Activated CD4-positive, alpha-beta T cell treated with anti-CD3 and anti-CD28 coated beads, Interleukin-2, amount 50 U/mL, for 1 hour (primary cell): ENCODE data around the gene GLT1D1.
"Not testable (repeated sequence)": the region's sequence is repeated elsewhere in the genome, so short reads cannot be mapped to it uniquely, and the experiment has no call there.

ENCODE experiments used
- DNase-seq: peaks from one replicate; pipeline ENCODE4 v3.0.0-alpha.2; 2020

GLT1D1 gene

GRCh38 chr12:128852885-128853599, at the start of gene GLT1D1:
Gene GLT1D1 (plus strand): TSS chr12:128853478. CDS start chr12:128853582, 104 bp downstream.
- DNase-seq = no peak

DNA sequence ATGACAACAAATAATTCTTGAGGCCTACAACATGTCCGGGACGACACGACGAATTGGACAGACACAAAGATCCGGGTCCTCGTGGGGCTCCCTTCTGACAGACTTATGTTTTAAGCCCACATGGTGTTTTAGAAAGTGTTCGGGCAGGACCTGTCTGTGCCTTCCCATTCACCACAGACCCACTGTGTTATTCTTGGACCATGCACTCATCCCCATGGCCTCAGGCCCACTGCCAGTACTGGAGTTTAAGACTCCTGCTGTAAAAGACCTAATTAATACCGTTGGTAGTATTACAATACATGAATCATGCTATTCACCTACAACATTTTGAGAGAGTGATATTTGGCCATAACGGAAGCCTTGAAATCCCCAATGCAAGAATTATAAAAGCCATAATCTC, 49.5 kb upstream of the GLT1D1 start:
- no peak for DNase-seq

DNA sequence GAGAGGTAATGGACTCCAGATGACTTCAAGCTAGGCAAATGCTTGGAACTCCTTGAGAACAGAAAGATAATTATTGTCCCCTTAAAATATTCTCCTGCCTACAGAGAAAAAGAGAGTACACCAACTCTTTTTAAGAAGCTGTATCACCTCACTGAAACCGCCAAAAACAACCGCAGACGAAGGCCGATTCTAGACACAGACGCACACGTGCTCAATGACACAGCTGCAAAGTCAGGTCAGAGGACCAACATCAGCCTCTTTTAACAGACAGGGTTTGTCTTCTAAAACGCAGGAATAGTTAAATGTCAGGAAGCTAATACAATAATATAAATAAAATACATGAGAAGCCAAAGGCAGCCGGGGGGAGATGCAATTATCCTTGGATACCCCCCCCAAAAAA, 48.5 kb upstream of the GLT1D1 start:
- no peak for DNase-seq

DNA sequence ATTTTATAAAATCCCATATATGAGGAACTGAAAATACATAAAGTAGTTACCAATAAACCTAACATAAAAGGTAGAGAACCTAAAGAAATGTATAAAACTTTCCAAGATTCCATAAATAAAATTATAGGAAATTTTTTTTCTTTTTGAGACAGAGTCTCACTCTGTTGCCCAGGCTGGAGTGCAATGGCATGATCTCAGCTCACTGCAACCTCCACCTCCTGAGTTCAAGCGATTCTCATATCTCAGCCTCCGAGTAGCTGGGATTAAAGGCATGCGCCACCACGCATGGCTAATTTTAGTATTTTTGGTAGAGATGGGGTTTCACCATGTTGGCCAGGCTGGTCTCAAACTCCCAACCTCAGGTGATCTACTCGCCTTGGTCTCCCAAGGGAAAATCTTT, 47.9 kb upstream of the GLT1D1 start:
- not testable (repeated sequence) for DNase-seq

DNA sequence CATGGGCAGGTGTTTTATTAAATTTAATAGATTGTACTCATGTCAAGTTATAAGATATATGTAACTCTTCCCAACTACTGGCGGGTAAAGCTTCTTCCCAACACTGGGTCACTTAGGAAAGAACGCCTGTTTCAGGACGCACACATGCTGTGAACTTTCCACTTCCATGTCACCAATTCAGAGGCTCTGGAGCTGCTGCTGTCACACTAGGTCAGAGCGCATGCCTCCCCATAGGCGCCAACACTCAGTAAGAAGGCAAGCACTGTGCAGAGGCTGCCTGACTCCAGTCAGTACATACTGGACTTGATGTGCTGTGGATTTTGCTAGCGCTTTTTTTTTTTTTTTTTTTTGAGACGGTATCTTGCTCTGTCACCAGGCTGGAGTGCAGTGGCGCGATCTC, 46.7 kb upstream of the GLT1D1 start:
- DNase-seq = no peak

DNA sequence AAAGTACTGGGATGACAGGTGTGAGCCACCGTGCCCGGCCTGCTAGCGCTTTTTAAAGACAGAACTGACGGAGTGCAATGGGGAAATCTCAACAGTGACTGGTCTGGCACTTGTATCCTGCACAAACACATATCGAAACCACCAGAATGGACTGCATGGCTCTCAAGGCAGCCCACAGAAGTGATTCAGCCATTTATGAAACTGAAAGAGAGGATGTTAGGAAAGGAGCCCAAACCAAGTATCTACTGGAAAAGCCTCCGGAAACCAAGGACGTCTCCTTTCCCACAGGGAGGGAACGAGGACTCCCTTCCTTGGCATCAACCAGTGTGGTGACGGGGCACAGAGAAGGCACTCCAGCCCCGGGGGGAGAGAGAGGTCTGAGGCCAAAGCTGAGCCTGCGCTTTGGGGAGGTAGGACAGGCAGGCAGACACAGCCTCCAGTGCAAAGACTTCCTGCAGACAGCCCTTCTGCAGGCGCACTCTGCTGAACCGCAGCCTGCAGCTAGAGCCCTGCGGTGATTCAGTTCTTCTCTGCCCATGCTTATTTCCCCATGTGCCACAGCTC, 46.0 kb upstream of the GLT1D1 start:
- no peak for DNase-seq

- no peak for DNase-seq
Measured at GRCh38 chr12:128808651-128809050, 44.6 kb upstream of the GLT1D1 start.

DNA sequence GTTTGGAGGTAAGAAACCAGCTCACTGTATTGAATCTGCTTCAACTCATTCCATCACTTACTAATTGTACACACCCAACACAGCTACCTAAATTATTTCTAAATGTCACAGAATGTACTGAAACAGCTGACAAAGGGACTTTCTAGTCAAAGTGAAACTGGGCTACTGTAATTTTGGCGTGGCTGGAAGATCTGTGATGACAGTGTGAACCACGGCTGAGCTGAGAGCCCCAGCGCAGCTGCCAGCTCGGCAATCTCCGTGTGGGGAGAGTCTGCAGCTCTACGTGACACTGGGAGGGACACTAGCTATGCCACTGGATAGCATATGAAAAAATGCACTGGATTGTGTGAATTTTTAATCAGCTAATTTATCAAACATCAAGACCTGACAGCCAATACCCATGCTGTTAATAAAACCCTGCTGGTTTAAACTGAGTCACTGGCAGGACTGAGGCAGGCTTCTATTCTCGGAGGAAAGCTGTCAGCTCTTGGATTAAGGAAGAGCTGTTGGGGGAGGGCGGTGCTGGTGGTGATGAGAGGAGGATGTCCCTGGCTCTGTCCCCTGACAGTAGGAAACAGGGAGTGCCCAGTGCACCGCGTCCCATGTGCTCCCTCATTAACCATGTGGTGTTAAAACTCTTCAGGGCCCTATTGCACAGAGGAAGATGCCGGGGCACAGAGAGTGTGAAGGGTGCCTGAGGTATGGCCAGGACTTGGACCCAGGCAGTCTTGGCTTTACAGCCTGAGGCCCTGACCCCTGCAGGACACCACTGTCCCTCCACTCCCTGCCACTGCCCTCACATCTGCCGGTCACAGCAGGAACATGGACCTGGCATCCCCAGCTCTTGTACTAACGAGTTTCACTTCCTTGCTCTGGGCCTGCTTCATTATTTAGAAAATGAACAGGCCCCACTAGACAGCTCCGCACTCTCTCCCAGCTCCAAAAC, 42.8 kb upstream of the GLT1D1 start:
- DNase-seq = no peak

- DNase-seq = no peak
Measured at GRCh38 chr12:128811806-128812205, 41.5 kb upstream of the GLT1D1 start.

- DNase-seq = no peak
Measured at GRCh38 chr12:128813392-128813791, 39.9 kb upstream of the GLT1D1 start.

DNA sequence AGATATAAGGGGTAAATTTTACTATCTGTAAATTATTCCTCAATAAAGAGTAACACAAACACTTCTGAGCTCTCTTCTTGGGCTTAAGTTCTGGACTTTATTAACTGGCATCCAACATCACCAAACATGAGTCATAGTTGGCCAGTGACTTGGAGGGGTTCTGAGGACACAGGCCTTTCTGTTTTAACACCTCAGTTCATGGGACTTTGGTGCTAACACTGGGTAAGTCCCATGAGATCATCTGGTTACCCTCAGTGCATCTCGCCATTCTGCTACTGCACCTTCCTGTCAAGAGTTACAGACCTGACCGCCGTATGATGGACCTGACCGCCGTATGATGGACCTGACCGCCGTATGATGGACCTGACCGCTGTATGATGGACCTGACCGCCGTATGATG, 39.4 kb upstream of the GLT1D1 start:
- no peak for DNase-seq

DNA sequence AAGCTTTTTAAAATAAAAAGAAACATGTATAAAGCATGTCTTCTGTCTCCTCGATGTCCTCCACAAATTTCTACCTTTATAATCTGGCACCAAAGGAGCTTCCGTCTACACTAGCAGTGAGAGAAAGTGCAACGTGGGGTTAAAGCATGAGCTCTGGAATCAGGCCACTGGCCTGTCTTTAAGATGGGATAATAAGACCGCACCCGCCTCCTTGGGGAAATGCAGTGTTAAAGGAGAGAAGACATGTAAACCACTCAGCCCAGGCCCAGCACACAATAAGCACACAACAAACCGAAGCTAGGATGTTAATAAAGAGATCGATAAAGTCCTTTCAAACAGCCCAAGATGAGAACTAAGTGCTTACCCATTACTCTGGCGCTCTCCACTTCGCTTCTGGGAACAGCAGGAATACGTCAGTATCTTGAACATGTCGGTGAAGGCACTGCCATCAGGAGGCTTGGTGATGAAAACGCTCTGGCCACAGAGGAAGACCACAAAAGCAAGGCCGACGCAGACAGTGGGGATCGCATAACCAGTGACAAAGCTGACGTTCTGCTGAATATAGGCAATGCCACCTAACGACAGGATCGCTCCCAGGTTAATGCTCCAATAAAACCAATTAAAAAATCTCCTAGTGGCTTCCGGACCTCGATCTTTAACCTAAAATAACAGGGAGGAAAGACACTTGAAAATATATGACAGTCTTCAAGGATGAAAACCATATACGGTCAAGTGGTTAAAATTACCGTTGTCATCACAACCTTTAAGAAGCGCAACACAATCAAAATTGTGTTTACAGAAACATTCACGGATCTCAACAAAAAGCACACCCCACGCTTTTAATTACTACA, 38.6 kb upstream of the GLT1D1 start:
- DNase-seq = no peak

DNA sequence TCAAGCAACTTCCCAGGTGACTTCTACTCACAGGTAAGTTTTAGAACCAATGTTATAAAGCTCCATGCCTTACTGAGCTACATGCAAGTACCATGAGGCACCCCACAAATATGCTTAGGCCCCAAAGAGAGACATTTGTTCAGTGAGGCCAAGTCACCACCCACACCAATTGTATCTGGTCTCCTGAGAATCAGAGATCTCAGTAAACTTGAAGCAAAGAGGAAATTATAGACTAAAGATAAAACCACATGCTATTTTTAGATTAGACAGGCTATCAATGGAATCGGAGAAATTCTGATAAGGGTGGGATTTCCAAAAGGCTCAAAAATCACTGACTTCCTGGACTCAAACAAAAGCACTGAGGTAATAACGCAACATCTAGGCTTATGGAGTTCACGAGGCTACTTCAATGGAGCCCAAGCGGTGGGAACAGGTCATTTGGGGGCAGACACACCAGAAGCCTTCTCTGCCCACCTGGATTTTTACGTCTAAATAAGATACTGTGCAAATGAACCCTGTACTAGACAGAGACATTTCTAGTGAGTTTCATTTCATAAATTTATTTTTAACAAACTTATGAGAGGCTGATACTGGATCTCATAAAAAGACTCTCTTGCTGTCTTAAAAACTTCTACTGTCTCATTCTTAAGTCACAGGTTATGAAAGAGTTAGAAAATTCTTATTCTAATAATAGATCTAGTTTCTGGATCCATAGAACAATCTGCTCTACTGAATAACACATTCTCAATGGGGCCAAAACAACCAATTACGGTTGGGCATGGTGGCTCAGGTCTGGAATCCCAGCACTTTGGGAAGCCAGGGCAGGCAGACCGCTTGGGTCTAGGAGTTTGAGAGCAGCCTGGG, 37.3 kb upstream of the GLT1D1 start:
- DNase-seq = no peak

GRCh38 chr12:128816643-128816920, 36.7 kb upstream of the GLT1D1 start:
- no peak for DNase-seq

DNA sequence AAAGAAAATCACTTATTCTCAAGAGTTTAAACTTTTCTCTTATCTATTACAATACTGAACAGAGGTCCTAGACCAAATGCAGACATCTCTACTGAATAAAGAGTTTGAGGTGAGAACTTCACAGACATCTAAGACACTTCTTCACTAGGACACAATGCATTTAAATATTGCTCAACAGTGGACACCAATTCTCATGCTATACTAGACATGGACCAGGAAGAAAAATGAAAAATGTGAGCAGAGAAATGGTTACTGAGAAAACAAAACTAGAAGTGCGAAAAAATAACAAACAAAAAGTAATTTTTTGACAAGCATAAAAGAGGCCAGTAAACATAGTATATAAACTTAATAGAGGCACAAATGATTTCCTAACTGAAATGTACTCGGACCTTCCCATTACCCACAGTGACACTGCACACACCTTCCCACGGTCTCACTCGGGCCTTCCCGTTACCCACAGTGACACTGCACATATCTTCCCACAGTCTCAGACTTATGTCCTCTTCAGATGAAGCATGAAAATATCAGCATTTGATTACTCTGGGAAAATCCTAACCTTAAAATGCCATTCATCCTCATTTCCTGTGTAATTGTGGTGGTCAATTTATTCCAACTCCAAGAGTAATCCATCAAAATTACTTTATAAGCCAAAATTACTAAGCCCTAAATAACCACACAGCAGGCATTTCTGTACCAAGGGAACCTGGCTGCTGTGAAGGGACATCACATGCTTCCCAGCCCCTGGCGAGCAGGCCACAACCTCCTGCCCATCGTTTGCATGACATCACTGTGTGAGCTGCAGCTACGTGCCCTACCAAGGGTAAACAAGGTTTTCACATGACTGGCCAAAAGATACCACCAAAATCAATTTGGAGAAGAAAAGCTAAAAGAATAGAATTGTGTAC, 35.9 kb upstream of the GLT1D1 start:
- DNase-seq = no peak

GRCh38 chr12:128818065-128819022, 34.9 kb upstream of the GLT1D1 start:
- no peak for DNase-seq

DNA sequence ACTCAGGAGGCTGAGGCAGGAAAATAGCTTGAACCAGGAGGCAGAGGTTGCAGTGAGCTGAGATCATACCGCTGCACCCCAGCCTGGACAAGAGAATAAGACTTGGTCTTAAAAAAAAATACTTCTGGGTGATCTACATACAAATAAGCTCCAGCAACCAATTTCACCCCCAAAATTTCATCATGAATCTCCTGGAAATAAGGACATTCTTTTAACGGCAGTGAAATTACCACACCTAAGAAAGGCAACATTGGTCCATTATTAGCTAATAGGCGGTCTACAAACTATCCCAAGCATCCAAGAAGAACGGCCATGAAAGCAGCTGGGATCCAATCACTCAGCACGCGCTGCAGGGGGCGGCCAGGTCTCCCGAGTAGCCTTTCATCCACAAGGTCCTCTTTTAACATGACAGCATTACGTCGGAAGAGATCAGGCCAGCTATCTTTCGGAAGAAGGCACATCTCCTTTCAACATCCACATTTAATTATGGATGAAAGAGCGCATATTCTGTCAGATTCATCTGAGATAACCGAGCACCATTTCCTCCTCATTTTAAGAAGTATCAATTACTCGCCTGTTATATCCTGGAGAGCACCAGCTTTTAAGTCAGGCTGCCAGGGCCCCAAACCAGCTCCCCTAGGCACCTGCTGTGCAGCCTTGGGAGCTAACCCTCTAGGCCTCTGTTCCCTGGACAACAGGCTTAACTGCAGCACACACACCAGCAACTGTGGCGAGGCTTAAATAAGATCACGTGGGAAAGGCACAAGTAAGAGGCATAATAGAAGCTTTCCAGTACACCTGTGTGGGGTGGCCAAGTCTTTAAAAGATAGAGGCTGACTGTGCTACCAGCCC, 33.8 kb upstream of the GLT1D1 start:
- DNase-seq = no peak

DNA sequence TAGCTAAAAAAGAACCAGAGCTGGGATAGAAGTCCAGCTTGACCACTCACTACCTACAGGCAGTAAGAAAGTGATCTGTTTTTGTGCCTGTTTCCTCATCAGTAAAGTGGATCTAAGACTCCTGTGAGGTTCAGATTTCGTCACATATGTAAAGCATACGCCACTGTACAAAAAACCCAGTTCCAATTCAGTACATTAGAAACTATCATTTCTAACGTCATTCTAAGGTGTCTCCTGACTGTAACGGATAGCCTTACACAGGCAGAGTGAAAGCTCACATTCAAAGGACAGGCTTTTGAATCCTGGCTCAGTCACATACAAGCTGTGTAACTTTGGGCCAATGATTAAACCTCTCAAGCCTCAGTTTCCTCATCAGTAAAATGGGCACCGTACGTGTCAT, 33.0 kb upstream of the GLT1D1 start:
- no peak for DNase-seq
